Stimulated activated CD8-positive, alpha-beta memory T cell treated with anti-CD3 and anti-CD28 coated beads, Interleukin-4, amount 100 ng/mL, for 4 hours (primary cell): ENCODE results near the gene DIP2C.

Experiments
- DNase-seq, 2 donors: peaks; one replicate each; pipeline ENCODE4 v3.0.0-alpha.2; 2020; ENCODE audit warnings: low read depth in 2 of 2, low spot score in 1 of 2

DIP2C gene

GRCh38 chr10:398954-399353 is 290.5 kb downstream of the DIP2C start:
- DNase-seq, result no peak

- DNase-seq, result no peak
Observed at GRCh38 chr10:397321-398068, 292.0 kb downstream of the DIP2C start.

GRCh38 chr10:396535-397220 is 292.8 kb downstream of the DIP2C start:
- DNase-seq, result no peak

GRCh38 chr10:396107-396506 is 293.4 kb downstream of the DIP2C start:
- DNase-seq, result no peak

GRCh38 chr10:395665-396064 is 293.8 kb downstream of the DIP2C start:
- no peak for DNase-seq

GRCh38 chr10:394439-395101 is 294.9 kb downstream of the DIP2C start:
- DNase-seq, result peak in 1 of 2 donors; percentile 1

GRCh38 chr10:393787-394438 is 295.6 kb downstream of the DIP2C start:
- no peak for DNase-seq

- DNase-seq, result no peak
Observed at GRCh38 chr10:393106-393745, 296.2 kb downstream of the DIP2C start.

- no peak for DNase-seq
Observed at GRCh38 chr10:392705-393037, 296.8 kb downstream of the DIP2C start.

GRCh38 chr10:391847-392704 is 297.4 kb downstream of the DIP2C start:
- no peak for DNase-seq

GRCh38 chr10:391305-391704 is 298.2 kb downstream of the DIP2C start:
- DNase-seq, result no peak

GRCh38 chr10:390449-391100 is 298.9 kb downstream of the DIP2C start:
- no peak for DNase-seq

GRCh38 chr10:389836-390448 is 299.5 kb downstream of the DIP2C start:
- DNase-seq, result no peak

- DNase-seq, result no peak
Observed at GRCh38 chr10:389261-389790, 300.1 kb downstream of the DIP2C start.

GRCh38 chr10:388661-389045 is 300.8 kb downstream of the DIP2C start:
- no peak for DNase-seq

GRCh38 chr10:387909-388660 is 301.4 kb downstream of the DIP2C start:
- DNase-seq, result no peak

GRCh38 chr10:387593-387891 is 301.9 kb downstream of the DIP2C start:
- no peak for DNase-seq

- no peak for DNase-seq
Observed at GRCh38 chr10:386771-387592, 302.5 kb downstream of the DIP2C start.
